Stimulated activated CD8-positive, alpha-beta memory T cell treated with anti-CD3 and anti-CD28 coated beads, Interleukin-7, amount 100 ng/mL, for 48 hours (primary cell): ENCODE measurements around the gene USP54.
"Not testable (repeated sequence)": the region's sequence is repeated elsewhere in the genome, so short reads cannot be mapped to it uniquely, and the experiment has no call there.

Experiments
- DNase-seq, 2 donors: peaks; one replicate each; pipeline ENCODE4 v3.0.0-alpha.2; 2020; ENCODE audit warnings: low read depth in 1 of 2; ENCODE audit errors: extremely low read depth in 1 of 2

USP54 gene

GRCh38 chr10:73590881-73591799 lies at the start of gene USP54:
TSS of gene USP54 (minus strand) at chr10:73591342. CDS start at chr10:73575658, 15,684 bp downstream.
- DNase-seq = no peak

- no peak for DNase-seq
Observed at GRCh38 chr10:73639286-73639685, 48.1 kb upstream of the USP54 start.

GRCh38 chr10:73635781-73636180 lies 44.6 kb upstream of the USP54 start:
- no peak for DNase-seq

- DNase-seq = no peak
Observed at GRCh38 chr10:73634421-73634820, 43.3 kb upstream of the USP54 start.

- DNase-seq = no peak
Observed at GRCh38 chr10:73629165-73629564, 38.0 kb upstream of the USP54 start.

- DNase-seq = no peak
Observed at GRCh38 chr10:73628405-73628804, 37.3 kb upstream of the USP54 start.

- DNase-seq = no peak
Observed at GRCh38 chr10:73627300-73627699, 36.2 kb upstream of the USP54 start.

- DNase-seq = peak; percentile 75 to 93
Observed at GRCh38 chr10:73625884-73626752, 35.0 kb upstream of the USP54 start.

- no peak for DNase-seq
Observed at GRCh38 chr10:73625004-73625883, 34.1 kb upstream of the USP54 start.

GRCh38 chr10:73623056-73623455 lies 31.9 kb upstream of the USP54 start:
- no peak for DNase-seq

GRCh38 chr10:73620974-73621373 lies 29.8 kb upstream of the USP54 start:
- not testable (repeated sequence) for DNase-seq

- DNase-seq = not testable (repeated sequence)
Observed at GRCh38 chr10:73617143-73617542, 26.0 kb upstream of the USP54 start.

- no peak for DNase-seq
Observed at GRCh38 chr10:73614720-73615119, 23.6 kb upstream of the USP54 start.

- no peak for DNase-seq
Observed at GRCh38 chr10:73609116-73609515, 18.0 kb upstream of the USP54 start.

GRCh38 chr10:73601486-73601921 lies 10.4 kb upstream of the USP54 start:
- DNase-seq = no peak

- no peak for DNase-seq
Observed at GRCh38 chr10:73597346-73597745, 6.2 kb upstream of the USP54 start.

- no peak for DNase-seq
Observed at GRCh38 chr10:73593812-73594211, 2.7 kb upstream of the USP54 start.

GRCh38 chr10:73593110-73593509 lies 2.0 kb upstream of the USP54 start:
- DNase-seq = no peak

GRCh38 chr10:73591935-73592699 lies 975 bp upstream of the USP54 start:
- no peak for DNase-seq
